HCT116 (cell line): ENCODE results near the gene ENKD1. TPM values are rescaled to one million over a fixed set of nuclear protein-coding genes. Genes with fewer than 3 reads are reported as not detected.

Experiments used
- ATAC-seq: fragments of 200-7000 bp; cut with Tn5 transposase; 2 replicates; pipeline ENCODE4 v1.9.1; 2020; ENCODE audit warnings: mild to moderate bottlenecking, moderate library complexity
- BruUV-seq: library from RNA; stranded (reverse); fragments of 400-500 nt; replicated peaks from 2 replicates; lab custom pipeline; 2021; lab: Mats Ljungman, UMichigan
- CTCF ChIA-PET: fragments of 300-600 bp; sonication (Branson Sonifier 250); formaldehyde crosslinking; loops from one replicate; lab custom pipeline; 2021; ENCODE audit warnings: antibody characterized with exemption; lab: Charles Lee
- POLR2A ChIA-PET: fragments of 300-600, 350-600 bp; sonication (Branson Sonifier 250); formaldehyde crosslinking; loops from one replicate; lab custom pipeline; 2021; ENCODE audit warnings: antibody characterized with exemption; lab: Charles Lee
- RAD21 ChIA-PET, 2 experiments: fragments of 300-600 bp; sonication (Branson Sonifier 250); formaldehyde crosslinking; loops; one replicate each; lab custom pipeline; 2023; ENCODE audit warnings: low total read pairs in 2 of 2; ENCODE audit not compliant: uncharacterized antibody in 2 of 2, unreplicated experiment in 2 of 2, low non-redundant PET in 1 of 2; lab: Charles Lee
- DNase-seq: peaks from one replicate; pipeline ENCODE4 v3.0.0-alpha.2; 2010; ENCODE audit warnings: low read depth, low spot score
- H2AFZ ChIP-seq: fragments of 200-600 bp; shearing (Covaris generic), sonication (generic); 2 replicates; pipeline ENCODE4 v1.6.1; 2017; ENCODE audit warnings: low read depth, mixed run types, mixed read lengths, antibody characterized with exemption, low read length; ENCODE audit not compliant: poor library complexity, severe bottlenecking
- H3K27ac ChIP-seq: 2 replicates; pipeline ENCODE4 v1.5.1; 2012; ENCODE audit warnings: low read depth, low read length
- H3K27me3 ChIP-seq: fragments of 200-600 bp; sonication (generic); 2 replicates; pipeline ENCODE4 v1.6.1; 2016; ENCODE audit warnings: mixed run types, low read length, mixed read lengths; ENCODE audit not compliant: insufficient read depth
- H3K36me3 ChIP-seq, 2 experiments: fragments of 200-500 bp in 1 of 2; fragments of 200-600 bp in 1 of 2; sonication (Bioruptor generic) in 1 of 2; sonication (generic) in 1 of 2; 2 replicates each; pipeline versions ENCODE4 v1.5.1 to v1.6.1; 2014 to 2016; ENCODE audit warnings: low read length in 2 of 2, inconsistent platforms in 1 of 2, mixed read lengths in 1 of 2, mixed run types in 1 of 2; ENCODE audit not compliant: insufficient read depth in 2 of 2, control insufficient read depth in 1 of 2
- H3K4me1 ChIP-seq, 2 experiments: fragments of 200-600 bp in 1 of 2; sonication (generic) in 1 of 2; 2 replicates each; pipeline versions ENCODE4 v1.5.1 to v1.6.1; 2012 to 2017; ENCODE audit warnings: low read length in 2 of 2, inconsistent platforms in 1 of 2, mild to moderate bottlenecking in 1 of 2, mixed read lengths in 1 of 2, mixed run types in 1 of 2, moderate library complexity in 1 of 2; ENCODE audit not compliant: insufficient read depth in 2 of 2, control insufficient read depth in 1 of 2
- H3K4me2 ChIP-seq: fragments of 200-600 bp; sonication (generic); 2 replicates; pipeline ENCODE4 v1.6.1; 2017; ENCODE audit warnings: mixed run types, low read length, mixed read lengths
- H3K4me3 ChIP-seq, 2 experiments: fragments of 200-600 bp in 1 of 2; sonication (generic) in 1 of 2; replicated peaks in 1 of 2; 2 replicates each; pipeline ENCODE4 v1.5.1; 2011 to 2016; ENCODE audit warnings: low read length in 2 of 2, control low read depth in 1 of 2, low read depth in 1 of 2, mild to moderate bottlenecking in 1 of 2, mixed read lengths in 1 of 2, mixed run types in 1 of 2
- H3K79me2 ChIP-seq: fragments of 200-600 bp; sonication (generic); 2 replicates; pipeline ENCODE4 v1.6.1; 2017; ENCODE audit warnings: mild to moderate bottlenecking, mixed run types, low read length, moderate library complexity, mixed read lengths; ENCODE audit not compliant: insufficient read depth
- H3K9ac ChIP-seq: fragments of 200-600 bp; sonication (generic); 2 replicates; pipeline ENCODE4 v1.6.1; 2016; ENCODE audit warnings: low read length, mixed read lengths
- H3K9me2 ChIP-seq: fragments of 200-600 bp; sonication (generic), shearing (Covaris generic); 2 replicates; pipeline ENCODE4 v1.6.1; 2017; ENCODE audit warnings: mixed run types, mild to moderate bottlenecking, moderate library complexity; ENCODE audit not compliant: insufficient read depth
- H3K9me3 ChIP-seq, 2 experiments: fragments of 200-500 bp in 1 of 2; fragments of 200-600 bp in 1 of 2; sonication (Bioruptor generic) in 1 of 2; sonication (generic) in 1 of 2; 2 replicates each; pipeline ENCODE4 v1.6.1; 2014 to 2017; ENCODE audit warnings: low read length in 2 of 2, mixed read lengths in 2 of 2, inconsistent platforms in 1 of 2, low read depth in 1 of 2, mild to moderate bottlenecking in 1 of 2, mixed run types in 1 of 2, moderate library complexity in 1 of 2; ENCODE audit not compliant: control insufficient read depth in 1 of 2, insufficient read depth in 1 of 2
- H4K20me1 ChIP-seq: fragments of 200-600 bp; sonication (generic), shearing (Covaris generic); 2 replicates; pipeline ENCODE4 v1.6.1; 2017; ENCODE audit warnings: mixed run types, mild to moderate bottlenecking, moderate library complexity; ENCODE audit not compliant: insufficient read depth
- EZH2phosphoT487 ChIP-seq: fragments of 200-600 bp; IDR thresholded peaks from 2 replicates; pipeline ENCODE4 v1.6.1; 2018; ENCODE audit warnings: antibody characterized with exemption, borderline replicate concordance
- JUND ChIP-seq: IDR thresholded peaks from 2 replicates; pipeline ENCODE4 v1.6.1; 2012
- TCF7L2 ChIP-seq: IDR thresholded peaks from 2 replicates; pipeline ENCODE4 v1.7.0; 2011; ENCODE audit warnings: borderline replicate concordance, inconsistent platforms; ENCODE audit not compliant: insufficient read depth, insufficient read length; ENCODE audit errors: extremely low read depth
- YY1 ChIP-seq: IDR thresholded peaks from 2 replicates; pipeline ENCODE4 v1.6.1; 2011; ENCODE audit warnings: low read length, low read depth, moderate library complexity, mild to moderate bottlenecking; ENCODE audit not compliant: insufficient replicate concordance; ENCODE audit errors: extremely low read depth
- intact Hi-C: fragments of 100-400 bp; cut with micrococcal nuclease; formaldehyde crosslinking; loops from 2 replicates; pipeline ENCODE4 v1.10.0; 2022
- total RNA-seq: library from RNA; stranded (reverse); gene quantifications from one replicate; pipeline ENCODE4 v1.2.1, GENCODE V29; 2021; ENCODE audit not compliant: unreplicated experiment
- TF ChIP-seq, protein P1 (sequence below): IDR thresholded peaks from 2 replicates; pipeline ENCODE4 v1.6.1; 2012; ENCODE audit warnings: low read depth
- TF ChIP-seq, protein P2 (sequence below): IDR thresholded peaks from 2 replicates; pipeline ENCODE4 v1.6.1; 2011; ENCODE audit warnings: mild to moderate bottlenecking, low read length, moderate library complexity; ENCODE audit not compliant: insufficient replicate concordance; ENCODE audit errors: extremely low read depth

ENKD1 gene
- total RNA-seq, 1 experiment from 2014 or later: 16.8 TPM

DNA sequence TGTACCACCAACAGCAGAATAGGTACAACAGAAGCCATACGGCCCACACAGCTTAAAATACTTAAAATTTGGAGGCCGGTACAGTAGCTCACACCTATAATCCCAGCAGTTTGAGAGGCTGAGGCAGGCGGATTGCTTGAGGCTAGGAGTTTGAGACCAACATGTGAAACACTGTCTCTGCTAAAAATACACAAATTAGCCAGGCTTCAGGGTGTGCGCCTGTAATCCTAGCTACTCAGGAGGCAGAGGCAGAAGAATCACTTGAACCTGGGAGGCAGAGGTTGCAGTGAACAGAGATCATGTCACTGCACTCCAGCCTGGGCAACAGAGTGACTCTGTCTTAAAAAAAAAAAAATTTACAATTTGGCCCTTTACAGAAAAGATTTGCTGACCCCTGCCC is 35.6 kb upstream of the ENKD1 start:
- CTCF ChIA-PET: no interaction called here
- H3K4me1 ChIP-seq: no peaks in the 10 kb centered on the region
- no peaks in the 10 kb centered on the region for H4K20me1 ChIP-seq
- POLR2A ChIA-PET: no interaction called here
- TF ChIP-seq JUND: no peak
- TF ChIP-seq TCF7L2: no peak
- TF ChIP-seq, protein P1, sequence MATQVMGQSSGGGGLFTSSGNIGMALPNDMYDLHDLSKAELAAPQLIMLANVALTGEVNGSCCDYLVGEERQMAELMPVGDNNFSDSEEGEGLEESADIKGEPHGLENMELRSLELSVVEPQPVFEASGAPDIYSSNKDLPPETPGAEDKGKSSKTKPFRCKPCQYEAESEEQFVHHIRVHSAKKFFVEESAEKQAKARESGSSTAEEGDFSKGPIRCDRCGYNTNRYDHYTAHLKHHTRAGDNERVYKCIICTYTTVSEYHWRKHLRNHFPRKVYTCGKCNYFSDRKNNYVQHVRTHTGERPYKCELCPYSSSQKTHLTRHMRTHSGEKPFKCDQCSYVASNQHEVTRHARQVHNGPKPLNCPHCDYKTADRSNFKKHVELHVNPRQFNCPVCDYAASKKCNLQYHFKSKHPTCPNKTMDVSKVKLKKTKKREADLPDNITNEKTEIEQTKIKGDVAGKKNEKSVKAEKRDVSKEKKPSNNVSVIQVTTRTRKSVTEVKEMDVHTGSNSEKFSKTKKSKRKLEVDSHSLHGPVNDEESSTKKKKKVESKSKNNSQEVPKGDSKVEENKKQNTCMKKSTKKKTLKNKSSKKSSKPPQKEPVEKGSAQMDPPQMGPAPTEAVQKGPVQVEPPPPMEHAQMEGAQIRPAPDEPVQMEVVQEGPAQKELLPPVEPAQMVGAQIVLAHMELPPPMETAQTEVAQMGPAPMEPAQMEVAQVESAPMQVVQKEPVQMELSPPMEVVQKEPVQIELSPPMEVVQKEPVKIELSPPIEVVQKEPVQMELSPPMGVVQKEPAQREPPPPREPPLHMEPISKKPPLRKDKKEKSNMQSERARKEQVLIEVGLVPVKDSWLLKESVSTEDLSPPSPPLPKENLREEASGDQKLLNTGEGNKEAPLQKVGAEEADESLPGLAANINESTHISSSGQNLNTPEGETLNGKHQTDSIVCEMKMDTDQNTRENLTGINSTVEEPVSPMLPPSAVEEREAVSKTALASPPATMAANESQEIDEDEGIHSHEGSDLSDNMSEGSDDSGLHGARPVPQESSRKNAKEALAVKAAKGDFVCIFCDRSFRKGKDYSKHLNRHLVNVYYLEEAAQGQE: no peak
- TF ChIP-seq, protein P2, sequence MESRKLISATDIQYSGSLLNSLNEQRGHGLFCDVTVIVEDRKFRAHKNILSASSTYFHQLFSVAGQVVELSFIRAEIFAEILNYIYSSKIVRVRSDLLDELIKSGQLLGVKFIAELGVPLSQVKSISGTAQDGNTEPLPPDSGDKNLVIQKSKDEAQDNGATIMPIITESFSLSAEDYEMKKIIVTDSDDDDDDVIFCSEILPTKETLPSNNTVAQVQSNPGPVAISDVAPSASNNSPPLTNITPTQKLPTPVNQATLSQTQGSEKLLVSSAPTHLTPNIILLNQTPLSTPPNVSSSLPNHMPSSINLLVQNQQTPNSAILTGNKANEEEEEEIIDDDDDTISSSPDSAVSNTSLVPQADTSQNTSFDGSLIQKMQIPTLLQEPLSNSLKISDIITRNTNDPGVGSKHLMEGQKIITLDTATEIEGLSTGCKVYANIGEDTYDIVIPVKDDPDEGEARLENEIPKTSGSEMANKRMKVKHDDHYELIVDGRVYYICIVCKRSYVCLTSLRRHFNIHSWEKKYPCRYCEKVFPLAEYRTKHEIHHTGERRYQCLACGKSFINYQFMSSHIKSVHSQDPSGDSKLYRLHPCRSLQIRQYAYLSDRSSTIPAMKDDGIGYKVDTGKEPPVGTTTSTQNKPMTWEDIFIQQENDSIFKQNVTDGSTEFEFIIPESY: no peak
- TF ChIP-seq EZH2phosphoT487: no peak
- TF ChIP-seq YY1: no peak
- RAD21 ChIA-PET: no interaction called here
- no peak overlapping the region for H2AFZ ChIP-seq
- H3K9me3 ChIP-seq: peaks cover 0 to 5% of the 10 kb centered on the region in 2 experiments; a peak in 1 of 4 replicates
- no peak overlapping the region for H3K9ac ChIP-seq
- no TSS peak for BruUV-seq
- H3K4me2 ChIP-seq: no peak overlapping the region
- intact Hi-C loops: no loop called here
- no peaks in the 10 kb centered on the region for H3K27me3 ChIP-seq
- H3K9me2 ChIP-seq: no peaks in the 10 kb centered on the region
- no peak overlapping the region for H3K27ac ChIP-seq
- no peak for DNase-seq
- no peaks in the 10 kb centered on the region for H3K36me3 ChIP-seq
- no peak for ATAC-seq
- peaks cover 48% of the 10 kb centered on the region for H3K79me2 ChIP-seq
- no peak overlapping the region for H3K4me3 ChIP-seq
